Measurements from ENCODE around the gene METAP1D.

The METAP1D gene

DNA sequence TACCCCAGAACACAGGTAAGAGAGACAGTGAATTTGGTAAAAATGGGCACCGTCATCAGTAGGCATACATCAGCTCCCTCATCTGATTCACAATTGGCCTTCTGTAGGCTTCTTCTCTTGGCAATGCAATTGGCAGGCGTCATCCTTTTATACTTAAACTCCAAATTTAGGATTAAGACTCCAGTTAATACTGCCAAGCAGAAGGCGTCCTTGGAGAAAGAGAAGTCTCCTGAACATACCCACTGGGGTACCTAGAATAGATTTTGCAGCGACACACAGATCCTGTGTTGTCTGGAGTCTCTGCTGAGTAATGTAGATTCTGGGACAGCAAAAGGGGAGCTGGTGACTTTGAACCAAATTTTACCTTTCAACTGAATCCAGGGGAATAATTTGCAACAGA is 592 bp upstream of the METAP1D start:
- DNase-seq: no peak

DNA sequence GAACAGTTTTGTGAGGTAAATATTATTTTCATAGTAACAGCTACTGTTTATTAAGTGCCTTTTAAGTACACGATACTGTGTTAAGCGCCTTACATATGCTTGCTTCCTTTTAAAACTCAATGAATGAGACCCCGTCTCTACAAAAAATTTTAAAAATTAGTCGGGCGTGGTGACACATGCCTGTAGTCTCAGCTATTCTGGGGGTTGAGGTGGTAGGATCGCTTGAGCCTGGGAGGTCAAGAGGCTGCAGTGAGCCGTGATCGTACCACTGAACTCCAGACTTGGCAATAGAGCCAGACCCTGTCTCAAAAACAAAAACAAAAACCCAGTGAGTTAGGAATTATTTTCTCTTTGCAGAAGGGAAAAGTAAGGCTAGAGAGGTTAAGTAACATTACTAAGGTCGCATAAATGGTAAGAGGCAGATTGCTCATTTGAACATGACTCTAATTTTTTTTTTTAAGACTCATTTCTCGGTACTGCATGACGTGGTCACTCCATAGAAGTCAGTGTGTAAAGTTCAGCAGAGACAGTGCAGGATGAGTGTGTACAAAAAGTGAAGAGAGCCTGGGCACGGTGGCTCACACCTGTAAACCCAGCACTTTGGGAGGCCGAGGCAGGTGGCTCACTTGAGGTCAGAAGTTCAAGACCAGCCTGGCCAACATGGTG is 1.1 kb downstream of the METAP1D start:
- DNase-seq: no peak

DNA sequence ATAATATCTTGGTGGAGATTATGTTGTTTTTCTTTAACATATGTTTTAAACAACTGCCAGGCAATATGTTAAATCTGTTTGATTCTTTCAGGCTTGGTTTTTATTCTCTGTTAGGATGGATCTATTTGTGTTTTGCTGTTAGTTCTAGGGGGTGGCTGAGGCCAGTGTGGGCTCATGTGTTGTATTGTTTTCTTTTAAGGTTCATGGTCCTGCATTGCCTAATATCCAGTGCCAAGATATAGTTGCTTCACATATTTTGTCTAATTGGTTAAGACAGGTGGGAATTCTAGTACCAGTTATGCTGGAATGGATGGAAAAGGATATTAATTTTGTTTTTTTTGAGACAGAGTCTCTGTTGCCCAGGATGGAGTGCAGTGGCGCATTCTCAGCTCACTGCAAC is 7.6 kb downstream of the METAP1D start:
- DNase-seq: no peak

DNA sequence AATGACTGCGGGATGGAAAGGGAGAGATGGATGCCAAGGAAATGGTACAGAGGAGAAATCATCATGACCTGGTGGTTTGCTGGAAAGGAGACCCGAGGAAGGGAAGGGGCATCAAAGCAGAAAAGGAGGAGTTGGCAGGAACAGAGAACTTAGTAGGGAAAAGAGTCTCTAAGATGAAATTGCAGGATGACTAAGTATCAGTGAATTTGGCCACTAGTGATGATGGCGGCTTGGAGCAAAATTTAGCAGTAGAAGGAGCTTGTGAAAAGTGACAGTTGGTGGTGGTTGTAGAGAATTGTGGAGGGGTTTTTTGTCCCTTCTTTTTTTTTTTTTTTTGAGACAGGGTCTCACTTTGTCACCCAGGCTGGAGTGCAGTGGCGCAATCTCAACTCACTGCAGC is 10.1 kb downstream of the METAP1D start:
- no peak for DNase-seq

DNA sequence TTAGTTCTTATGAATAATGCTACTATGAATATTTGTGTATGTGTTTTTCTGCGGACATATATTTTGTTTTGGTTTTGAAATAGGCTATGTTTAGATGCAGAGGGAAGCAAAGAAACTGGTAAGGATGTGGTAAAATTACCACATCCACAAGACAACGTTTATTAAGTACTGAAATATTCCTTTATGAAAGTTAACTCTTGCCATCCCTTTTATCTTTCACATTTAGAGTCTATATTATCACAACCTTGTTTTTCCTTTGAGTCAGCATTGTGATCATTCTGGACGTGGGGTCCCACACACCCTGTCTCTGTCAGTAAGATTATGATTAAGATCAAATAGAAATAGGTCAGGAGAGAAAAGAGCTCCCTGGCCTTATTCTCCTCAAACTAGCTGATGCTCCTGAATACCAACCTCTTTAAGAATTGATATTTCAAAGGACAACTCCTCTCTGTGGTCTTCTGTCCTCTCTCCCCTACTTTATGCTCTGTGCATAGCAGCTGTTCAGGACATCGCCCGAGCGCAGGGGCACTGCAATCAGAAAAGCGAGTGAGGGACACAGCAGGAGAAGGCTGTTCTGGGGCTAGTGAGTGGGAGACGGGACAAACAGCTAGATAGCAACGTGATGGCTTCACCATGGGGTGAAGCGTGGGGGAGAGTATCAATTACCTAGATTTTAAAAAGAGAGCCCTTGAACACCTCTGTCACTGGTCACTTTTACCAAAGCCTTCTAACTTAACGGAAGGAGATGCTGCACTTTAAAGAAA is 12.2 kb downstream of the METAP1D start:
- DNase-seq: no peak

DNA sequence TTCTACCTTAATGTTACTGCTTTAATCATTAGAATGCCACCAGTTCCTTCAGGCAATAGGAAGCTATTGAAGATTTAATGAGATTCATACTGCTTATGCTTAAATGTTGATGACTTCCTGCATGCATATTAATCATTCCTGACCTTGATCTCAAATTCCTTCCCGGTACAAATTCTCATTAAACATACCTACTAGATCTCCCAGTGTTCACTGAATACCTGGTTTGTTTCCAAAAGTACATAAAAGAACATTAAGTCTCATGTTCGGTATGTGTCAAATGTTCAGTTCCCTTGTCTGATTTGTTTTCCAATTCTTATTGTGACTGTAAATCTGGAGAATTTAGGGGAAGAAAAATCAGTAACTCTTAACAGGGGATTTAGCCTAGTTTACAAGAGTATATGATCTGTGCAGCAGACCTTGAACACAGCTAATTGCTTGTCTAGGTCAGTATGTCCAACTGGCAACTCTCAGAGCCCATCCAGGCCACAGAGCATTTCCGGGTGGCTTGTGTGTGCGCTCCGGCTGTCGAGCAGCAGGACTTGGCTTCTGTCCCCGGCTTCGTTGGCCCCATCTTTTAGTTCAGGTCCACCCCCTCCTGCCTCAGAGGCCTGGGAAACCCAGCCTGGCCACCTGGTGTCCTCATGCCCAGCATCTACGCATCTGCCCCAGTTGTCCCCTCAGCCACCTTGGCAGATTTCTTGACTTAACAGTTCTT is 13.1 kb downstream of the METAP1D start:
- no peak for DNase-seq

DNA sequence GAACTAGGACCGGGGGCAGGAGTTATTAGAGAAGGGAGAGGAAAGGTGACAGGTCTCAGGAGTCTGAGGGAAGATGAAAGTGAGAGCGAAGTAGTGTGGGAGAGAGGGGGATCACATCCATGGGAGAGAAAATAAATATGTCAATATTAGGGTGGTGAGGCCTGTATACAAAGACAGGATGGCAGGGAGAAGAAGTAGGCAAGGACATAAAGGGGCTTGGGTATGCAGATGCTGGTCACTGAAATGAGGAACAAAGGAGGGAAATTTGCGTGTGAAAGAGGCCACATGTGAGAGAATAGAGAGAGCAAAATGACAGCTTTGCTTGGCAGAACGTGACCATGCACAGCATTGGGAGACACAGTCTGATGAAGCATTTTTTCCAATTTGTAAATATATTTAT is 13.6 kb downstream of the METAP1D start:
- DNase-seq: no peak

DNA sequence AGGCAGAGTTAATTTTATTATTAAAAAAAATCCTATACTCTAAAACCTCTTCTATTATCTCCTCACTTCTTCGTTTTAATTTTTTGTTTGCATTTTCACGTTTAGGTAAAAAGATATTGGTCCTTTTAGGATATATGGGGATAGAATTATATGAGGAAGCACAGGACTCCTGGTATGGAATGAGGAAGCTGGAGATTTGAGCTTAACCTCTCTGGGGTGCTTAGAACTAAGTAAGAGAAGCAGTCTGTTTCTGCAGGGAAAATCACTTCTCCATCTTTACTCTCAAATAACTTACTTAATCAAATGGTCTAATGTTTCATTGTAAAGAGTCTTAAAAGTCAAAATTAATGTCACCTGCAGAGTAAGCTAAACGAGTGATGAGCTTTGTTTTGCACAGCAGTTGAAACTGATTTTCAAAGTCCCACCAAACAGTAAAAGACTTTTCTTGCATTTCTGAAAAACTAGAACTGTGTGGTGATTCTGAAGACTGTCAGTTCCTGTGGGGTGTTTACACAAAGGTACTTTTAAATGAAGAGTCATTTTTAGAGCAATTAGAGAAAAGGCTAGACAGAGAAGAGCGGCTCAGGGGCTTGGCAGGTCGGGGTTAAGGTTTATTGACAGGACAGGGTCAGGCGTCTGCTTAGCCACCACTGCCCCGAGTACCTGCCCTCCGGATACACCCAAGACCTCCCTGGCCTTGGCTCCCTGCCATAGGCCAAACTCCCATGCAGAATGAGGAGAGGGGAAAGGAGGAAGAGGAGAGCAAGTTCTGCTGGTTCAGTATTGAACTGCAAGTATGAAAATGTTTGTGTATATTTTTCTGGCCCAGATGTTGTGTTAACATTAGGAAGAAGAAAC is 21.6 kb downstream of the METAP1D start:
- DNase-seq: no peak

DNA sequence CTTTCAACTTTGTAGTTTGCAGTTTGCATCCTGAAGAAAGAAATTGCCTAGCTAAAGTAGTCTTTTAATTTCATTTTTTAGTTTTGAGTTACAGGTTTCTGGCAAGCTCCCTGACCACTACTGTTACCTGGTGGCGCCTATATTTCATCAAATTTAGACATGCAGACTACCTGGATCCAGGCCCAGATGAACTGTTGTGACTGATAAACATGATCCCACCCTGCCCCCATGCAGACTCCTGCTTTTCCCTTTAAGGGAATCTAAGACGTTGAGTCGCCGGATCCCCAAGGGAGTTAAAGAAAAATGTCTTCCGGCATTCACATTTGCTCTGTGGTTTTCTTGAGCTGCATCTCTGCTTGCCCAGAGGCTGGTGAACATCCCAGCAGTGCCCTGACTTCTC is 22.2 kb downstream of the METAP1D start:
- DNase-seq: peak; percentile 2

DNA sequence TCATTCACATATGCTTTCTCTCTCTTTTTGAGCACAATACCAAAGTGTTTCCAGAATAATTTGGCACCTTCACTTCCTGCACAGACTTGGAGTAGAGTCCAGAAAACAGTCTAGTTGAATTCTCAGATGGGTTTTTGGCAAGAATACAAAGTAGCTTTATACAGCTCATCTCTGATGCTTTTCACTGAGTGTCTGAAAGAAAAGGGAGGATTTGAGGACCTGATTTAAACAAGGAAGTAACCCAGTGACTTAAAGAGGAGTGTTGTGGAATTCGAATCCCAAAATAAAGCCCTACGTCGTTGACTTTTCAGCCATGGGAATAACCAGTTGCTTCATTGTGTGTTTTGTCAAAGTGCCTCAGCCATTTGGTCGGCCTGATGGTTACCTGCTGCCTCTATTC is 31.8 kb downstream of the METAP1D start:
- no peak for DNase-seq

DNA sequence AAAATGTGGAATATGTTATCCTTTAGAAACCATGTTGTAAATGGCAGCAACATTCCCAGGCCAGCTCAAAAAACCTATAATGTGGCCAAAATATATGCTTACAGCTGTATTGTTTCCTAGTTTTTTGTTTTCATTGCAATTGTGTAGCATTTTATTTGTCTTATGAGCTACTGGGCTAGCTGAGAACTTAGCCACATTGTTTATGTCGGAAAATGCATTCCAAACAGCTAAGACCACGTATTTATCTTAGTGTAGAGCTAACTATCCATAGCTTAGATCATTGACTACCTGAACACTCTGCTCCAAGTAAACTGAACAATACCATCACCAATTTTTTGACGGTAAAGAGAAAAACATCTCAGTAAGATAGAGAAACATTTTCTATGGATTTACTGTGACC is 38.4 kb downstream of the METAP1D start:
- DNase-seq: no peak

DNA sequence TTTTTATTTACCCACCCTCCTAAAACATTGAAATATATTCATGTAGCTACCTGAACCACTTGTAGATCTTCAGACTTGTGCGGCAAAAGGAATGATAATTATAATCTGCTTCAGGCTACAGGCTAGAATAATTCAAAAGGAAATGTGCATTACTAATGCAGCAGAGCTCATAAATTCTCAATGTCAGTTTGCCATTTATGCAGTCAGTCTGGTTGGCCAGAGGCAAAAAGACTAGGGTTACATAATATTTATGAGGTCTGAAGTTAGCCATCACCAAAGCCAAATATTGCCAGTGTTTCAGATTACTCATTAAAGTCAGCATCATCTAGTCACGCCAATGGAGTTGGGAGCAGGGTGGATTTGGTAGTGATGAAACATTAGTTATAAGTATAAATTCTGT is 38.9 kb downstream of the METAP1D start:
- DNase-seq: no peak

DNA sequence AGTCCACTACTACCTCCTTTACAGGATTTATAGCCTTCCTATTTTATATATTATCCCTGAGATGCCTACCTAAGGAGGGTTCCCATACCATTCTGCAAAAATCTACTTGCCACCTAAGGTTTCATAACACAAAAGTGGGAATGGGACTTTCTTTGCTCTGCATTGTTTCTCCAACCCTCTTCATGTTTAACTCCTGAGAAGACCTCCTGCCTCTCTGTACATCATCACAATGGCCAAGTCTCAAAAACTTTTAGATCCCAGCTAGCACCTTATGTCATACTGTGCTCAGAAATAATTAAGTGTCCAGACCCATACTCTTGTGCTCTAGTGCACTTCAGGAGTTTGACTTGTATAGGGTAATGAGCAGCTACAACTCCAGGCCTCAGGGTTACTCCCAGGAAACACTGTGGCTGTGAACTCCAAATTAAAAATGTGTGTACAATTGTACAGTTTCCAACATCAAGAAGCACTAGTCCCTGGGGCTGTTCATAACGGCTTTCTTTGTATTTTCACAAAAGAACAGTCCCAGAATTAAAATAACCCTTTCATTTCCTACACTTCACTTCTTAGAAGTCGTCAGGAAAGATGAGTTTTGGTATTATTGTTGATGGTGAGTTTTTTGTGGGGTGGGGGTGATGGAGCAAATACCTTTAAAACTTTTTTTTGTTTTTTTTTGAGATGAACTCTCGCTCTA is 39.4 kb downstream of the METAP1D start:
- no peak for DNase-seq

DNA sequence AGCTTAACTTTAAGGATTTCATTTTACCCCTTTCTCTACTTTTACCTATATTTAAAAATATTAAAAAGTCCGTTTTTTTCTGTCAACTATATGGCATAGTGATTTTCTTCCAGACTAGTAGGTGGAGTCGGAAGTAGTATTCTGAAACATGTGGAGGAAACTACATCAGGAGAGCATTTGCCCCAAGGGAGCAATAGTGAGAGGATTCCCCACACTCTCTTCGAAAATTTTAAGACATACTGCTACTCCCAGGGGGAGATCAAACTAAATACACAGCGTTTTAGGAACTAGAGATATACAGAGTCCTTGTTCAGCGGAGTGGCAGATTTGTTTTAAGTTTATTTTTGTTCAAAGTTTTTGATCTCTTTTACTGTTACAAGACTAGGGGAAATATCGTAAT is 40.6 kb downstream of the METAP1D start:
- DNase-seq: no peak

DNA sequence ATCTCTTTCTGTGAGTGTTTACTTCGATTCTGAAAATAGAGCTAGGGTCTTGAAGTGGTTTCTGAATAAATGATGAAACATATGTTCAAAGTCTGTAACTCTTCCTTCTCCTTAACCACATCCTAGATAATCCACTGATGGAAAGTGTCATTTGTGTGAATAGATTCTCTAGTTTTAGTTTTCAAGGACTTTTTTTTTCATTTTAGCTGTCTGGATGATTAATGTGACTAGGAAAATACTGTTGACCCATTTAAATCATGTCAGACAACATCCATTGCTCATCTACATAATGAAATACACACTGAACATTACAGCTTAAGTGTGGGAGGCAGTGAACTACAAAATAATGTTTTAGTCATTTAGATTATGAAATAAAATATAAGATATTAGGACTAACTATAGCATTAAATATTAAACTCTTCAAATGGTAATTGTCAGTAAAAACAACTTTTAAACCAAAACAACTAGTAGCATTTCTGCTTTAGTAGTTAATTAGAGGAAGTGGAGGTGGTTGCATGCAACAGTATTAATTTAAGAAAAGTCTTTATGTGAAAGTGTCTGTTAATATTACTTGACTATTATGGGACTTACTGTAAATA is 46.4 kb downstream of the METAP1D start:
- no peak for DNase-seq

DNA sequence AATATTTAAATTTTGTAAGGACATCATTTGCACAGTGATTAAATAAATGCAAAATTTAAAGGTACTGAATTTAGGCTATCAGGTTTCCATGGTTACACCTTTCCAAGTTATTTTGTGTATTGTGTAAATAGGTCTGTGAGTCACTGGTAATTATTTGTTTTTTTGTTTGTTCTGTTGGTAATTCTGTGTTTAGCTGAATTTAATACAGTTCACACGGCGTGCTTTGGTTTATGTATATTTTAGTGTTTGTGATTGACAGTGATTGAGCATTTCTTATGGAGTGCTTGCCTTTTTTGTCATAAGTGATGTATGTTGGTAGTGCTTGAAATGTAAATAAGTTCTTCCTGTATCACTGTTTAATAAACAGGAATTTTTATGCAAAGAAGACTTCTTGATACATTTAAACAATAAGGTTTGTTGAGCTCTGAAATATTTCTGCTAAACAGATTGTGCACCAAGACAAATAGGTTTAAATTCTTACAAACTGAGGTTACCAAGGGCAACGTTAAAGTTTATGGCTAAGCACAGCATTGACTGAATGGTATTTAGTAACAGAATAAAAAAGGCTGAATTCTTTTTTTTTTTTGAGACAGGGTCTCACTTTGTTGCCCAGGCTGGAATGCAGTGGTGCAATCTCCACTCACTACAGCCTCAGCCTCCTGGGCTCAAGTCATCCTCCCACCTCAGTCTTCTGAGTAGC is 47.3 kb downstream of the METAP1D start:
- DNase-seq: no peak

DNA sequence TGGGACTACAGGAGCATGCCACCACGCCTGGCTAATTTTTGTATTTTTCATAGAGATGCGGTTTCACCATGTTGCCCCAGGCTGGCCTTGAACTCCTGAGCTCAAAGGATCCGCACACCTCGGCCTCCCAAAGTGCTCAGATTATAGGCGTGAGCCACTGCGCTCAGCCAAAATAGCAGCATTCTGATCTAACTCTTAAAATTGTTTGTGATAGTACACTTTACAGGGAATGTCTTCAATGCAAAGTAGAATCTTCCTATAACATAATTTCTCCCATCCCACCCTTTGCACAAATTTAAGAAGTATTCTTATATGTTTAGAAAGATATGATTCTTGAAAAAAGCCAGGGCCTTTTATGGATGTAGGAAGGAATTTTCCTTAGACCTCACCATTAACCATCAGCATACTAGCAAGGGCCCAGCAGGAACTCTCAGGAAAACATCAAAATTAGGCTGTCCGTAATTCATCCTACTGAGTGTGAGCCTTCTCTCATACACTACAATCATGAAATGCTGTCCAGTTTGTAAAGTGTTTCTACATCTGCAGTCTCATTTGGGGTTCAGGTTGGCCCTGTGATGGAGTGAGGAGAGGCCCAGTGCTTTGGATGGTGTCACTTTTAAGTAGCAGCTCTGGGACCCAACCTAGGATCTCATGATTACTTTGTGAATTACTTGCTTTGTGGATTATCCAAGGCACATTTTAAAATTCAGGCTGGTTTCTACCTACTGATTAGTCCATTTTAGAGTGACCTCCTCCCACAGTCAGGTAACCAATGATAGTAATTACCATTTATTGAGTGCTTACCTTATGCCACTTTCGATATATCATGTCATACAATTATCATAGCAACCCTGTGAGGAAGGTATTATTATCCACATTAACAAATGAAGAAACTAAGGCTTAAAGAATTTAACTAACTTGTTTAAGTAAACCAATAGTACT is 48.1 kb downstream of the METAP1D start:
- no peak for DNase-seq

DNA sequence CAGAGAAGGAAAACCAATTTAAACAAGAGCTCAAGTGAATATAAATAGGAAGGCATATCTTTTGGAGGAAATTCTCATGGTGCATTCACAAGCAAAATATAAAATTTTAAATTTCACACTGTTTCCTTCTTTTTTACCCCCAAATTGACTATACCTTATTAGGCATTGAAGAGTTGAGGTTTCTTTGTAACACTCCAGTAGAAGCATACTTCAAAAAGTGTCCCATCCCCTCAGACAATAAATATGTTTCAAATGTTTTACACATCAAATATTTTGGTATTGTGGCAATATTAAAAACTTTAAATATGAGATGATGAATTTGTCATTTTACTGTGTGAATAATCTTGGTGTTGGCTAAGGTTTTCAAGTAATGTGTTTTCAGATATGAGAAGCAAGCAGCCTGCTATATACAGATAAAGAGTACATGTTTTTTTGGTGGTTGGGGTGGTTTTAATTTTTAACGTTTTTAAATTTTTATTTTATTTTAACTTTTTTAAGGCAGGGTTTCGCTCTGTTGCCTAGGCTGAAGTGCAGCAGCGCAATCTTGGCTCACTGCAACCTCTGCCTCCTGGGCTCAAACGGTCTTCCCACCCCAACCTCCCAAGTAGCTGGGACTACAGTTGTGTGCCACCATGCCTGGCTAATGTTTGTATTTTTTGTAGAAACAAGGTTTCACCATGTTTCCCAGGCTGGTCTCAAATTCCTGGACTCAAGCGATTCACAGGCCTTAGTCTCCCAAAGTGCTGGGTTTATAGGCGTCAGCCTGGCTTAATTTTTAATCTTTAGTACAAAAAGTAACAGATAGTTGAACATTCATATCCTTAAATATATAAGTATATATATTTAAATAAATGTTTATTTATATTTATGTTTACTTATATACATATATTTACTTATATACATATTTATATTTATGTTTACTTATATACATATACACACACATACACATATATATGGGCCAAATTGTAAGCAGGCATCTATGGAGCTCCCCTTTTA is 49.1 kb downstream of the METAP1D start:
- DNase-seq: no peak

DNA sequence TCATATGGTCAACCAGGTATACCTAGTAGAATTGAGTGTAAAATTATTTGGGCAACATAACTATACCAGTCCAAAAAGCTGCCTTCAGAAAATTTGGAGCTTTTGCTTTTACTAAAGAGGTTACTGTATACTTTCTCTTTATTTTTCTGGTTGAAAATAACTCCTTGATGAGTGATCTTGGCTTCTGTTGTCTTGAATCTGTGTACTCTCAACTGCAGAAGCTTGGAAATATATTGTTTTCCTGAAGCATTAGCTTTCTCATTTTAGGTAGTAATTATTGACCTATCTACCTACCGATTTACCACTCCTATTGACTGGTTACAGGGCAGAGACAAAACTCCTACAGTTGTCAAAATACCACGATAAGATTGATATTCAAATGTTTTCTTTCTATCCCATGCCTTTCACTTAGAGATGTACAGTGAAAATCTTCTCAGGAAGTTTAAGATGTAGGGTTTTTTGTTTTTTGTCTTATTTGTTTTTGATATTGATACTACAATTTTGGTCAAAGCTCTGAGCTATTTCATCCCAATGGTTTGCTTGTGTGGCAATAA is 49.9 kb downstream of the METAP1D start:
- no peak for DNase-seq
